Sigmoid colon (tissue), 7 donors: ENCODE measurements around the gene KIAA2012. TPM values are rescaled to one million over a fixed set of nuclear protein-coding genes. Genes with fewer than 3 reads are reported as not detected.

Source experiments
- DNase-seq: peaks from one replicate; pipeline ENCODE4 v3.0.0-alpha.2; 2019
- H3K27ac ChIP-seq, 4 donors: fragments of 200-600 bp; sonication (generic); one replicate each; pipeline ENCODE4 v1.5.1; 2016 to 2019; ENCODE audit warnings: mild to moderate bottlenecking in 1 of 4
- H3K27me3 ChIP-seq, 3 donors: fragments of 200-600 bp; sonication (generic); one replicate each; pipeline ENCODE4 v1.5.1; 2019; ENCODE audit warnings: mild to moderate bottlenecking in 1 of 3
- H3K36me3 ChIP-seq, 4 donors: fragments of 200-600 bp; sonication (generic); one replicate each; pipeline ENCODE4 v1.5.1; 2016 to 2019
- H3K4me1 ChIP-seq, 4 donors: fragments of 200-600 bp; sonication (generic); one replicate each; pipeline ENCODE4 v1.5.1; 2017 to 2019
- H3K4me3 ChIP-seq, 4 donors: fragments of 200-600 bp; sonication (generic); one replicate each; pipeline ENCODE4 v1.5.1; 2017 to 2019; ENCODE audit warnings: mild to moderate bottlenecking in 2 of 4, moderate library complexity in 1 of 4
- H3K9me3 ChIP-seq, 4 donors: fragments of 200-600 bp in 3 of 4; sonication (generic) in 3 of 4; one replicate each; pipeline versions ENCODE4 v1.5.1 to v1.6.1; 2013 to 2019
- CTCF ChIP-seq, 4 experiments: fragments of 450-650 bp in 3 of 4; fragments of 200-600 bp in 1 of 4; IDR thresholded peaks; one replicate each; pipeline ENCODE4 v1.5.1; 2016 to 2019; ENCODE audit warnings: antibody characterized with exemption in 4 of 4, mild to moderate bottlenecking in 3 of 4, moderate library complexity in 2 of 4
- EP300 ChIP-seq, 4 donors: sonication (generic); formaldehyde crosslinking; IDR thresholded peaks; one replicate each; pipeline ENCODE4 v1.6.1; 2017; ENCODE audit warnings: antibody characterized with exemption in 4 of 4
- POLR2A ChIP-seq, 2 donors: fragments of 450-650 bp; IDR thresholded peaks; one replicate each; pipeline ENCODE4 v1.6.1; 2016; ENCODE audit warnings: antibody characterized with exemption in 2 of 2, mild to moderate bottlenecking in 2 of 2, moderate library complexity in 2 of 2
- POLR2AphosphoS5 ChIP-seq, 4 donors: sonication (generic); formaldehyde crosslinking; IDR thresholded peaks; one replicate each; pipeline ENCODE4 v1.6.1; 2017; ENCODE audit warnings: antibody characterized with exemption in 4 of 4
- WGBS, 2 donors: extraction: QIAGEN DNeasy Blood & Tissue Kit; methylation state at CpG; one replicate each; pipeline ENCODE4 v1.1.7; 2013; 5-methylcytosine and 5-hydroxymethylcytosine counted together
- intact Hi-C: fragments of 100-400 bp; cut with DNase I; formaldehyde crosslinking; loops from one replicate; pipeline ENCODE4 v1.15.1; 2023
- polyA plus RNA-seq, 3 donors: library from polyadenylated mRNA; stranded (reverse); fragments of 200-250 nt; gene quantifications; one replicate each; pipeline ENCODE4 v1.2.3, GENCODE V29; 2013
- total RNA-seq, 4 donors: library from RNA; depleted of rRNA; stranded (reverse); fragments of >200 nt; gene quantifications; one replicate each; pipeline ENCODE4 v1.1.0, GENCODE V29; 2016
- donor health status: healthy with polysubstance abuse.
- donor health status: Bipolar disorder and iron deficiency.
- donor health status: healthy.

The KIAA2012 gene
- total and polyA plus RNA-seq, 7 donors = 0.04 to 0.83 (median 0.16) TPM; not detected in 4

- 85 to 89% methylated on average over 8 of the region's 8 CpGs for WGBS, 2 donors
- H3K27ac ChIP-seq = peak overlapping the region in 3 of 4 donors; percentile 30 to 77 (median 51)
- no peaks in the 10 kb centered on the region for H3K9me3 ChIP-seq
- peaks cover 0 to 8% (median 0%) of the 10 kb centered on the region in 4 donors for H3K4me1 ChIP-seq
- TF ChIP-seq EP300 (IDR thresholded peaks at IDR 0.05) = no peak
- no peak for TF ChIP-seq POLR2AphosphoS5 (IDR thresholded peaks at IDR 0.05)
- no peak for TF ChIP-seq CTCF (IDR thresholded peaks at IDR 0.05)
- TF ChIP-seq POLR2A (IDR thresholded peaks at IDR 0.05) = no peak
- H3K4me3 ChIP-seq = no peak overlapping the region
- intact Hi-C loops = no loop called here
- no peak for DNase-seq
- H3K36me3 ChIP-seq = no peaks in the 10 kb centered on the region
- H3K27me3 ChIP-seq = no peaks in the 10 kb centered on the region
Observed at GRCh38 chr2:202051499-202052161, 21.4 kb upstream of the KIAA2012 start.

- Histone ChIP-seq H3K27me3 (no peaks in the 10 kb centered on the region), H3K9me3 (no peaks in the 10 kb centered on the region), H3K4me3 (no peak overlapping the region), H3K4me1 (peaks cover 0 to 8% (median 0%) of the 10 kb centered on the region in 4 donors), H3K36me3 (no peaks in the 10 kb centered on the region), H3K27ac (peak overlapping the region in 3 of 4 donors; percentile 30 to 77 (median 51))
- intact Hi-C loops = no loop called here
- 89 to 94% methylated on average over 1 of the region's 1 CpG for WGBS, 2 donors
- DNase-seq = no peak
- TF ChIP-seq POLR2A (IDR thresholded peaks at IDR 0.05) = no peak
- TF ChIP-seq EP300 (IDR thresholded peaks at IDR 0.05) = no peak
- TF ChIP-seq CTCF (IDR thresholded peaks at IDR 0.05) = no peak
- TF ChIP-seq POLR2AphosphoS5 (IDR thresholded peaks at IDR 0.05) = no peak
Observed at GRCh38 chr2:202052235-202052634, 20.8 kb upstream of the KIAA2012 start.

GRCh38 chr2:202054679-202055078 is 18.4 kb upstream of the KIAA2012 start:
- TF ChIP-seq EP300 (IDR thresholded peaks at IDR 0.05) = no peak
- TF ChIP-seq CTCF (IDR thresholded peaks at IDR 0.05) = no peak
- TF ChIP-seq POLR2AphosphoS5 (IDR thresholded peaks at IDR 0.05) = no peak
- no peak for TF ChIP-seq POLR2A (IDR thresholded peaks at IDR 0.05)
- no peaks in the 10 kb centered on the region for H3K27me3 ChIP-seq
- H3K4me1 ChIP-seq = peaks cover 0 to 8% (median 0%) of the 10 kb centered on the region in 4 donors
- H3K9me3 ChIP-seq = no peaks in the 10 kb centered on the region
- no peak for DNase-seq
- H3K4me3 ChIP-seq = no peak overlapping the region
- H3K27ac ChIP-seq = no peak overlapping the region
- WGBS, 2 donors = 79 to 81% methylated on average over 3 of the region's 3 CpGs
- H3K36me3 ChIP-seq = no peaks in the 10 kb centered on the region
- intact Hi-C loops = no loop called here

GRCh38 chr2:202056611-202057010 is 16.4 kb upstream of the KIAA2012 start:
- Histone ChIP-seq H3K4me3 (no peak overlapping the region), H3K36me3 (no peaks in the 10 kb centered on the region), H3K9me3 (no peaks in the 10 kb centered on the region), H3K4me1 (peaks cover 0 to 5% (median 0%) of the 10 kb centered on the region in 4 donors), H3K27ac (no peak overlapping the region), H3K27me3 (no peaks in the 10 kb centered on the region)
- no peak for TF ChIP-seq POLR2A (IDR thresholded peaks at IDR 0.05)
- TF ChIP-seq CTCF (IDR thresholded peaks at IDR 0.05) = peak in 1 of 4 experiments; percentile 20
- no peak for DNase-seq
- 17 to 33% methylated on average over 2 of the region's 2 CpGs for WGBS, 2 donors
- intact Hi-C loops = no loop called here

- Histone ChIP-seq H3K36me3 (no peaks in the 10 kb centered on the region), H3K4me3 (no peak overlapping the region), H3K27me3 (no peaks in the 10 kb centered on the region), H3K4me1 (peaks cover 0 to 14% (median 13%) of the 10 kb centered on the region in 4 donors), H3K27ac (no peak overlapping the region), H3K9me3 (no peaks in the 10 kb centered on the region)
- TF ChIP-seq POLR2A (IDR thresholded peaks at IDR 0.05) (no peak), POLR2AphosphoS5 (IDR thresholded peaks at IDR 0.05) (no peak), EP300 (IDR thresholded peaks at IDR 0.05) (no peak), CTCF (IDR thresholded peaks at IDR 0.05) (no peak)
- 93 to 95% methylated on average over 3 of the region's 3 CpGs for WGBS, 2 donors
- no peak for DNase-seq
- intact Hi-C loops = no loop called here
Observed at GRCh38 chr2:202060218-202060617, 12.8 kb upstream of the KIAA2012 start.
